OCI-LY7 (cell line): Measurements from ENCODE around the gene WASF1.

Source experiments
- CTCF ChIP-seq: fragments of 200-600 bp; sonication (generic); conservative IDR thresholded peaks from 2 replicates; pipeline ENCODE4 v1.5.1; 2014; ENCODE audit warnings: mild to moderate bottlenecking, antibody characterized with exemption, low read length, moderate library complexity, mixed read lengths
- EZH2phosphoT487 ChIP-seq: fragments of 200-600 bp; sonication (generic); IDR thresholded peaks from 2 replicates; pipeline ENCODE4 v1.6.1; 2018; ENCODE audit warnings: low read depth, borderline replicate concordance, mild to moderate bottlenecking, mixed run types, antibody characterized with exemption, low read length, moderate library complexity, mixed read lengths

- TF ChIP-seq CTCF: no peak
- TF ChIP-seq EZH2phosphoT487: no peak
These were observed 3.9 kb upstream of the WASF1 start for GRCh38 chr6:110183292-110183885.
